ENCODE results near the gene DCTD. TPM values are rescaled to one million over a fixed set of nuclear protein-coding genes. Genes with fewer than 3 reads are reported as not detected.

DCTD gene
- total and polyA plus RNA-seq, 7 donors: 33.3 to 54.9 (median 38.2) TPM

- H3K27ac ChIP-seq: no peak overlapping the region
- WGBS, 2 donors: 63 to 70% methylated on average over 3 of the region's 3 CpGs
- DNase-seq: no peak
- TF ChIP-seq POLR2AphosphoS5 (IDR thresholded peaks at IDR 0.05) (no peak), EP300 (IDR thresholded peaks at IDR 0.05) (no peak), POLR2A (IDR thresholded peaks at IDR 0.05) (no peak)
- TF ChIP-seq, protein P1, sequence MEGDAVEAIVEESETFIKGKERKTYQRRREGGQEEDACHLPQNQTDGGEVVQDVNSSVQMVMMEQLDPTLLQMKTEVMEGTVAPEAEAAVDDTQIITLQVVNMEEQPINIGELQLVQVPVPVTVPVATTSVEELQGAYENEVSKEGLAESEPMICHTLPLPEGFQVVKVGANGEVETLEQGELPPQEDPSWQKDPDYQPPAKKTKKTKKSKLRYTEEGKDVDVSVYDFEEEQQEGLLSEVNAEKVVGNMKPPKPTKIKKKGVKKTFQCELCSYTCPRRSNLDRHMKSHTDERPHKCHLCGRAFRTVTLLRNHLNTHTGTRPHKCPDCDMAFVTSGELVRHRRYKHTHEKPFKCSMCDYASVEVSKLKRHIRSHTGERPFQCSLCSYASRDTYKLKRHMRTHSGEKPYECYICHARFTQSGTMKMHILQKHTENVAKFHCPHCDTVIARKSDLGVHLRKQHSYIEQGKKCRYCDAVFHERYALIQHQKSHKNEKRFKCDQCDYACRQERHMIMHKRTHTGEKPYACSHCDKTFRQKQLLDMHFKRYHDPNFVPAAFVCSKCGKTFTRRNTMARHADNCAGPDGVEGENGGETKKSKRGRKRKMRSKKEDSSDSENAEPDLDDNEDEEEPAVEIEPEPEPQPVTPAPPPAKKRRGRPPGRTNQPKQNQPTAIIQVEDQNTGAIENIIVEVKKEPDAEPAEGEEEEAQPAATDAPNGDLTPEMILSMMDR (IDR thresholded peaks at IDR 0.05): no peak
- peaks cover 0 to 26% (median 14%) of the 10 kb centered on the region in 4 donors for H3K4me1 ChIP-seq
- H3K36me3 ChIP-seq: no peaks in the 10 kb centered on the region
- intact Hi-C loops (cut with DNase I): loop anchor here (10.0 kb wide), 3 partner anchors 473 to 1783 kb away; no protein-coding TSS in a partner anchor
- no peaks in the 10 kb centered on the region for H3K27me3 ChIP-seq
- H3K4me3 ChIP-seq: no peak overlapping the region
- H3K9me3 ChIP-seq: no peaks in the 10 kb centered on the region
These were observed 10.9 kb upstream of the DCTD start for GRCh38 chr4:182928061-182928460.

- H3K36me3 ChIP-seq: no peaks in the 10 kb centered on the region
- peaks cover 0 to 31% (median 14%) of the 10 kb centered on the region in 4 donors for H3K4me1 ChIP-seq
- no peak overlapping the region for H3K27ac ChIP-seq
- DNase-seq: no peak
- WGBS, 2 donors: 78 to 88% methylated on average over 3 of the region's 3 CpGs
- no peaks in the 10 kb centered on the region for H3K9me3 ChIP-seq
- no peaks in the 10 kb centered on the region for H3K27me3 ChIP-seq
- intact Hi-C loops (cut with DNase I): loop anchor here (10.0 kb wide), 3 partner anchors 473 to 1783 kb away; no protein-coding TSS in a partner anchor
- TF ChIP-seq POLR2AphosphoS5 (IDR thresholded peaks at IDR 0.05) (no peak), EP300 (IDR thresholded peaks at IDR 0.05) (no peak), POLR2A (IDR thresholded peaks at IDR 0.05) (no peak)
- TF ChIP-seq, protein P1 (IDR thresholded peaks at IDR 0.05): no peak
- no peak overlapping the region for H3K4me3 ChIP-seq
These were observed 10.3 kb upstream of the DCTD start for GRCh38 chr4:182927505-182927904.

- H3K36me3 ChIP-seq: no peaks in the 10 kb centered on the region
- H3K27ac ChIP-seq: no peak overlapping the region
- no peaks in the 10 kb centered on the region for H3K9me3 ChIP-seq
- H3K4me1 ChIP-seq: peaks cover 0 to 33% (median 14%) of the 10 kb centered on the region in 4 donors
- DNase-seq: no peak
- TF ChIP-seq, protein P1 (IDR thresholded peaks at IDR 0.05): no peak
- TF ChIP-seq POLR2A (IDR thresholded peaks at IDR 0.05): no peak
- no peak for TF ChIP-seq EP300 (IDR thresholded peaks at IDR 0.05)
- TF ChIP-seq POLR2AphosphoS5 (IDR thresholded peaks at IDR 0.05): no peak
- 86 to 91% methylated on average over 1 of the region's 1 CpG for WGBS, 2 donors
- no peaks in the 10 kb centered on the region for H3K27me3 ChIP-seq
- intact Hi-C loops (cut with DNase I): loop anchor here (10.0 kb wide), 3 partner anchors 471 to 1781 kb away; no protein-coding TSS in a partner anchor
- no peak overlapping the region for H3K4me3 ChIP-seq
These were observed 8.7 kb upstream of the DCTD start for GRCh38 chr4:182925855-182926254.

DNA sequence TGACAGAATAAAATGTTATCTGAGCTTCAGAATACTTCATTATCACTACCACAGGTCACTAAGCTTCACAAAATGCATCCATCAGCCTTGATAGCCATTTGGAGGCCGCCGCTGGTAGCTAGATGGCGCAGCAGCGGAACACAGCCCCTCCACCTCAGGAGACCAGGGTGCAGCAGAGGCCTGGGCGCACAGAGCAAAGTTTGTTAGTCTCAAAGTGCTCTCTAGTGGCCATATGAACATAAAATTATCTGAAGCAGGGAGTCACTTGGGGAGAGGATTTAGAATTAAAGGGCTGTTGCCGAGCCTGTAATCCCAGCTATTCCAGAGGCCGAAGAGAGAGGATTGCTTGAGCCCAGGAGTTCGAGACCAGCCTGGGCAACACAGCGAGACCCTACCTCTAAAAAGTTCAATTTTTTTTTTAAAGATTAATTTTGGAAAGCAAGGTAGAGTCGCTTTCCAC is 8.1 kb upstream of the DCTD start:
- H3K4me1 ChIP-seq: peaks cover 0 to 33% (median 14%) of the 10 kb centered on the region in 4 donors
- TF ChIP-seq POLR2A (IDR thresholded peaks at IDR 0.05): no peak
- TF ChIP-seq, protein P1 (IDR thresholded peaks at IDR 0.05): peak in 3 of 4 experiments; percentile 17 to 25 (median 24)
- no peak overlapping the region for H3K4me3 ChIP-seq
- no peak overlapping the region for H3K27ac ChIP-seq
- WGBS, 2 donors: 49 to 56% methylated on average over 10 of the region's 10 CpGs
- no peak for DNase-seq
- no peaks in the 10 kb centered on the region for H3K36me3 ChIP-seq
- no peaks in the 10 kb centered on the region for H3K9me3 ChIP-seq
- H3K27me3 ChIP-seq: no peaks in the 10 kb centered on the region
- intact Hi-C loops (cut with DNase I): loop anchor here (10.0 kb wide), 3 partner anchors 471 to 1781 kb away; no protein-coding TSS in a partner anchor

DNA sequence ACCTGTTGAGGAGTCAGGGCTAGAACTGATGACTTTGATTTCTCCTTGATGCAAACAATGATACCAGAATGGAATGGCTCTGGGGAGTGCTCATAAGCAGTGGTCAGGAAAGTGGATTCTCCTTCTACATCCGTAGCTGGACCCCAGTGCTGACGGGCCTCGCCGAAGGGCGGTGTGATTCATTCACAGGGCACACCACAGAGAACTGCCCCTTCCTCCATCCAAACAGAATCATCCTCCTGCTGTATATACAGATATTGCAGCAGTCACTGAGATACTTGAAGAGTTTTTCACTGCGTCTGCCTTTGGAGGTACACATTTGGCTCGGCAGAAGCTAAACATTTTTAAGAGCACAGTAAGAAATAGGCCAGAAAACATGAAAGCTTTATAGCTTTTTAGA is 7.3 kb upstream of the DCTD start:
- intact Hi-C loops (cut with DNase I): loop anchor here (10.0 kb wide), 3 partner anchors 470 to 1780 kb away; no protein-coding TSS in a partner anchor
- WGBS, 2 donors: 94 to 95% methylated on average over 7 of the region's 7 CpGs
- TF ChIP-seq POLR2A (IDR thresholded peaks at IDR 0.05): no peak
- no peak for TF ChIP-seq POLR2AphosphoS5 (IDR thresholded peaks at IDR 0.05)
- TF ChIP-seq, protein P1 (IDR thresholded peaks at IDR 0.05): no peak
- TF ChIP-seq EP300 (IDR thresholded peaks at IDR 0.05): no peak

More for the DNA sequence above, 7.3 kb upstream of the DCTD start:
- Histone ChIP-seq H3K9me3 (no peaks in the 10 kb centered on the region), H3K27me3 (no peaks in the 10 kb centered on the region), H3K27ac (peak overlapping the region in 2 of 4 donors; percentile 50 to 54), H3K4me1 (peaks cover 0 to 29% (median 9%) of the 10 kb centered on the region in 4 donors), H3K4me3 (no peak overlapping the region), H3K36me3 (no peaks in the 10 kb centered on the region)
- no peak for DNase-seq
